Measurements from ENCODE around the gene HOXA7.

- TF ChIP-seq CTCF (IDR thresholded peaks at IDR 0.05) (no peak), EZH2 (IDR thresholded peaks at IDR 0.05) (peak; percentile 53), EZH2phosphoT487 (IDR thresholded peaks at IDR 0.05) (no peak)
These were observed 39.3 kb downstream of the HOXA7 start for GRCh38 chr7:27116962-27117886.

Data from neural progenitor cell (in vitro differentiated cells).